GM19438 (cell line): Measurements from ENCODE around the gene MAGEA2.
"Not testable (repeated sequence)": the region's sequence is repeated elsewhere in the genome, so short reads cannot be mapped to it uniquely, and the experiment has no call there.

Experiments used
- ATAC-seq: cut with Tn5 transposase; IDR thresholded peaks from one replicate; pipeline ENCODE4 v1.9.1; 2021; ENCODE audit warnings: low read depth; ENCODE audit not compliant: unreplicated experiment

The MAGEA2 gene

DNA sequence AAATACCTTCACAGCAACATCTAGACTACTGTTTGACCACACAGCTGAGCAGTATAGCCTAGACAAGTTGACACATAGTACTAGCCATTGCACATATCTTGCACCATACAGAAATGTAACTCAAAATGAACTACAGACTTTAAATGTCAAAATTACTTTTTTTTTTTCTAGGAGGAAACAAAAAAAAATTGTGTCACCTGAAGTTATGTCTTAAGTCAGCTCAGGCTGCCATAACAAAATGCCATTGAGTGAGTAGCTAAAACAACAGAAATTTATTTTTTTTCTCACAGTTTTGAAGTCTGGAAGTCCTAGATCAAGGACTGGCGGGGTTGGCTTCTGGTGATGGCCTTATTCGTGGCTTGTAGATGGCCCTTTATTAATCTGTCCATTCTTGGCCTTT, 44.5 kb downstream of the MAGEA2 start, which contains the start of gene CSAG2:
CSAG2 (minus strand) TSS at position 101 of the 400 bp plus-strand sequence. CDS start 161 bp downstream, outside the sequence.
- ATAC-seq = not testable (repeated sequence)

GRCh38 chrX:152706500-152706899, 47.1 kb downstream of the MAGEA2 start:
- not testable (repeated sequence) for ATAC-seq

- ATAC-seq = not testable (repeated sequence)
These were observed 53.3 kb downstream of the MAGEA2 start for GRCh38 chrX:152700390-152700789.
